AG04449 (cell line): ENCODE data around the gene PTX4.

ENCODE experiments used
- CTCF ChIA-PET: fragments of 350-600 bp; formaldehyde crosslinking; extraction: SDS; loops from one replicate; lab custom pipeline; 2021; ENCODE audit warnings: antibody characterized with exemption; lab: Yijun Ruan, JAX
- POLR2A ChIA-PET: fragments of 400-600, 350-600 bp; formaldehyde crosslinking; extraction: SDS; loops from one replicate; lab custom pipeline; 2020; ENCODE audit warnings: antibody characterized with exemption, inconsistent platforms; lab: Yijun Ruan, JAX
- DNase-seq: peaks from one replicate; pipeline ENCODE4 v3.0.0-alpha.2; 2010; ENCODE audit warnings: low read depth, low spot score
- H3K4me3 ChIP-seq: 2 replicates; pipeline ENCODE4 v1.5.1; 2011; ENCODE audit warnings: low read depth, mild to moderate bottlenecking, control low read depth, low read length
- CTCF ChIP-seq: IDR thresholded peaks from one replicate; pipeline ENCODE4 v1.5.1; 2011; ENCODE audit warnings: mild to moderate bottlenecking, moderate library complexity, low read length, control low read depth, inconsistent platforms; ENCODE audit not compliant: insufficient read depth; ENCODE audit errors: missing control alignments

The PTX4 gene

DNA sequence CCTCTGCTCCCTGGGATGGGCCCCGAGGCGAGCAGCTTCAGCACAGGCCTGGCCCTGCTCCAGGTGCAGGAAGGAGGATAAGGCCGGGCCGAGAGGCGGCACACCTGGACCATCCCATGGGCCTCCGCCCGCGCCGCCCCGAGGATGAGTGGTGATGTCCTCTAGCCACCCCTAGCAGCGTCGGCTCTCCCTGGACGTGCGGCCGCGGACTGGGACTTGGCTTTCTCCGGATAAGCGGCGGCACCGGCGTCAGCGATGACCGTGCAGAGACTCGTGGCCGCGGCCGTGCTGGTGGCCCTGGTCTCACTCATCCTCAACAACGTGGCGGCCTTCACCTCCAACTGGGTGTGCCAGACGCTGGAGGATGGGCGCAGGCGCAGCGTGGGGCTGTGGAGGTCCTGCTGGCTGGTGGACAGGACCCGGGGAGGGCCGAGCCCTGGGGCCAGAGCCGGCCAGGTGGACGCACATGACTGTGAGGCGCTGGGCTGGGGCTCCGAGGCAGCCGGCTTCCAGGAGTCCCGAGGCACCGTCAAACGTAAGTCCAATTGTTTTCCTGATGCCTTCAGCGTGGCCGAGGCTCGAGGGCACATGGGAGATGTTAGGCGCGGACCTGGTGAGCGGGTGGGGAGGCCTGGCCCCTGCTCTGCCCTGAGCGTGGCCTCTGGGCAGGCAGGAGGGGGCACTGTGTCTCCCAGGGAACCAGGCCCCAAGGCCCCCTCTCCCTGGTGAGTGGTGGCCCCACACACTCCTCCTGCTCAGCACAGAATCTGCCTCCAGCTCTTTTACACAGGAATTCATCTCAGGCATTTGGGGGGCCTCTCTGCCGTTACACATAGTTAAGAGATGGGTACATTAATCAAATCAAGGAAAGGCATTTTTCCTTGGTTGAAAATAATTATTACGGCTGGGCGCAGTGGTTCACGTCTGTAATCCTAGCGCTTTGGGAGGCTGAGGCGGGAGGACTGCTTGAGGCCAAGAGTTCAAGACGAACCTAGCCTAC is 45.6 kb upstream of the PTX4 start:
- POLR2A ChIA-PET = interaction anchor here (1.7 kb wide), 1 partner anchor 14 kb away, joined by 3 read pairs; no protein-coding TSS in a partner anchor
- peak overlapping the region; percentile 60 for H3K4me3 ChIP-seq
- CTCF ChIA-PET = no interaction called here
- no peak for DNase-seq
- no peak for TF ChIP-seq CTCF

- POLR2A ChIA-PET = interaction anchor here (0.7 to 1.7 kb wide), 2 partner anchors 14 to 21 kb away, joined by 3 read pairs; no protein-coding TSS in a partner anchor
- peak; percentile 28 for DNase-seq
- peak within 1 kb of the TSS; percentile 60 for H3K4me3 ChIP-seq
- CTCF ChIA-PET = no interaction called here
- no peak for TF ChIP-seq CTCF
Observed at GRCh38 chr16:1533443-1533951, 44.8 kb upstream of the PTX4 start, which contains the start of gene TMEM204. TSS of gene TMEM204 (plus strand) at chr16:1533666. CDS start at chr16:1534276, 610 bp downstream.

DNA sequence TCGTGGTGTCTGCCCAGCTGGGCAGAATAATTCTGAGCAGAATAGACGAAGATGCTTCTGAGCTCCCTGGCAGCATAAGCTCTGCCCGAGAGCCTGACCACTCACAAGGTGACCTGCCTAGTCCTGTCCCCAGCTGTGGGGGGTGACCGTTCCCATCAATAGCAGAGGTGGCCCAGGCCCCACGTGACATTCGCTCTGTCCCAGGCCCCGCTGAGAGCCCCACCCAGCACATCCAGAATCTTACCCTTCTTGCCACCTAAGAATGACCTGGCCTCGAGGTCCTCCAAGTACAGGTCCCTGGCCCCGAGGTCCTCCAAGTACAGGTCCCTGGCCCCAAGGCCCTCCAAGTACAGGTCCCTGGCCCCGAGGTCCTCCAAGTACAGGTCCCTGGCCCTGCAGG is 44.0 kb upstream of the PTX4 start:
- TF ChIP-seq CTCF = no peak
- no peak overlapping the region; the same call in 1 of the 2 replicates for H3K4me3 ChIP-seq
- POLR2A ChIA-PET = interaction anchor here (0.7 kb wide), 1 partner anchor 20 kb away, joined by 3 read pairs; no protein-coding TSS in a partner anchor
- DNase-seq = no peak
- CTCF ChIA-PET = interaction anchor here (0.9 kb wide), 1 partner anchor 39 kb away, joined by 3 read pairs; the partner anchor contains the start of gene TELO2

DNA sequence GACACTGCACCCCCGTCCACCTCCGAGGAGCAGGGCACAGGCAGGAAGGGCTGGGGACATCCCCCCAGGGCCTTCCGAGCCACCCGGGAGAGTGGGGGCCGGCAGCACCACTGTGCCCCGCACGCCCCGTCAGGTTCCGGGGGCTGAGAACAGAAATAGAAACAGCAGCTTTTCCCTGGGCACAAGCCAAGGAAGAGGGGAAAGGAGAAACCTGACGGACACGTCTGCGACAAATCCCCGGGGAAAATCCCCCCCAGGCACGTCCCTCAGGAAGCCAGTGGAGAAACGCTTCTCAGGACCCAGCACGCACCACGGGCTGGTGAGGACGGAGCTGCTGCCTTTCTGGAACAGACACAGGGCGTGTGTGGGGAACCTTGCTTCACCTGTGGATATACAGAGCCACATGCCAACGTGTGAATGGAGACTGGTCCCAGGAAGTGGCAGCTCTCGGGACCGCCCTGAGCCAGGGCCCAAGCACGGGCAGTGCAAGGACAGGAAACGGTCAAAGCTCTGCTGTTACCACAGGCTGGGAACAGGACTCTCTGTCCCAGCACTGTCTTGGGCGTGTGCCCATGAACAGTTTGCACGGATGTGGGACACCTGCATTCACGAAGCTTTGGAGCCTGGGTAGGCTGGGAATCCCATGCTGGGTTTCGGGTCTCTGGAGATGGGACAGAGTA is 43.5 kb upstream of the PTX4 start:
- no peak overlapping the region for H3K4me3 ChIP-seq
- no peak for TF ChIP-seq CTCF
- POLR2A ChIA-PET = no interaction called here
- CTCF ChIA-PET = interaction anchor here (0.9 to 1.0 kb wide), 2 partner anchors 13 to 39 kb away, joined by 3 read pairs; partner anchors contain the start of gene TELO2
- no peak for DNase-seq

DNA sequence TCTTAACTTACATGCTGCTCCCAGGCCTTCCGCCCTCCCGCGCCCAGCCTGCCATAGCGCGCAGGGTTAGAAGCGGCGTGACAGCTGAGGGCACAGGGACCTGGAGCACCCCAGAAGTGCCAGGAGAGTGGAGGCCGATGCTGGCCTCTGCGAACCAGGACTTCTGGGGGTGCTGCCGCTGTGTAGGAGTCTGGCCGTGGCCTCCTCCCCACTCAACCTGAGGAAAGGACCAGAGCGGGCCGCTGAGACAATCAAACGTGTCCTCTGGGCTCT is 42.8 kb upstream of the PTX4 start:
- H3K4me3 ChIP-seq = no peak overlapping the region
- TF ChIP-seq CTCF = no peak
- ChIA-PET POLR2A (no interaction called here), CTCF (interaction anchor here (1.0 kb wide), 1 partner anchor 14 kb away, joined by 3 read pairs; no protein-coding TSS in a partner anchor)
- no peak for DNase-seq
